AG09309 (cell line): Measurements from ENCODE around the gene METTL23.
"Not testable (repeated sequence)": the region's sequence is repeated elsewhere in the genome, so short reads cannot be mapped to it uniquely, and the experiment has no call there.

Source experiments
- DNase-seq: peaks from one replicate; pipeline ENCODE4 v3.0.0-alpha.2; 2010; ENCODE audit warnings: low read depth
- H3K4me3 ChIP-seq: 2 replicates; pipeline ENCODE4 v1.5.1; 2011; ENCODE audit warnings: mild to moderate bottlenecking, low read depth, low read length, moderate library complexity; ENCODE audit not compliant: control insufficient read depth
- CTCF ChIP-seq: IDR thresholded peaks from 2 replicates; pipeline ENCODE4 v1.5.1; 2011; ENCODE audit warnings: mild to moderate bottlenecking, low read depth, low read length, inconsistent platforms; ENCODE audit not compliant: insufficient read depth, control insufficient read depth; ENCODE audit errors: missing control alignments

The METTL23 gene

GRCh38 chr17:76702076-76702475, 24.6 kb upstream of the METTL23 start:
- DNase-seq = no peak
- no peak for TF ChIP-seq CTCF

GRCh38 chr17:76702941-76703637, 23.6 kb upstream of the METTL23 start:
- no peak for DNase-seq
- TF ChIP-seq CTCF = no peak
- no peak overlapping the region for H3K4me3 ChIP-seq

More at GRCh38 chr17:76702076-76702475, 24.6 kb upstream of the METTL23 start:
- H3K4me3 ChIP-seq = no peak overlapping the region

DNA sequence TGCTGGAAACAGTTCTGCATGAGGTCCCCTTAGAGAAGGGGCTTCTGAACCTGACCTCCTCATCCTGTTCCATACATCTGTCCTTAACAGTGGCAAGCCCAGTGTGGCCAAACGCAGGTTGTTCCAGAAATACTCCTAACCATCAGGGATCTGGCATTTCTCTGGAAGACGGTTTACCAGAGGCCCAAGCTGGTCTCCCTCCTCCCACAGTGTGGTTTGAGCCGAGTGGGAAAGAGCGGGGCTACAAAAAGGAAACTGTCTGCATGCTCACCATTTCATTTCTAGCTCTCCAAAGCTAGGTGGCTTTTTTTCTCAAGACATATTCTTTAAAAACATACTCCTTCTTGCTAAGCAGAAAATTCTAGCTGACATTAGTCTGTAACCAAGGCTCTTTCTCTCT, 21.8 kb upstream of the METTL23 start:
- H3K4me3 ChIP-seq = no peak overlapping the region
- no peak for DNase-seq
- no peak for TF ChIP-seq CTCF

DNA sequence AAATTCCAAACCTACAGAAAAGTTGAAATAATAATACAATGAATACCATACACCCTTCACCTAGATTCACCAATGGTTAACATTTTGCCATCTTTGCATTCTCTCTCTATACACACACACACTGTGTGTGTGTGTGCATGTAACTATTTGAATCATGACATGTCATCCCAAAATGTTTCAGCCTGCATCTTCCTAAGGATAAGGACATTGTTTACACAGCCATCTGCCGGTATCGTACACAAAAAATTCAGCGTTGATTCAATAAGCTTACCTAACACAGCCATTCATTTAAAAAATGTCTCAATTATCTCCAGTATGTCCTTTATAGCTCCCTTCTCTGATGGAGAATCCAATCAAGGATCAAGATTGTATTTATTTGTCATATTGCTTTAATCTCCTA, 19.8 kb upstream of the METTL23 start:
- DNase-seq = no peak
- no peak for TF ChIP-seq CTCF

GRCh38 chr17:76707985-76708807, 18.4 kb upstream of the METTL23 start:
- TF ChIP-seq CTCF = peak; percentile 11
- no peak overlapping the region for H3K4me3 ChIP-seq
- DNase-seq = no peak

More for the DNA sequence above, 19.8 kb upstream of the METTL23 start:
- H3K4me3 ChIP-seq = no peak overlapping the region

- TF ChIP-seq CTCF = no peak
- DNase-seq = peak; percentile 96
- peak overlapping the region; percentile 84 for H3K4me3 ChIP-seq
Measured at GRCh38 chr17:76709077-76709950, 17.3 kb upstream of the METTL23 start.

GRCh38 chr17:76709951-76710862, 16.4 kb upstream of the METTL23 start:
- peak overlapping the region; percentile 84 for H3K4me3 ChIP-seq
- not testable (repeated sequence) for DNase-seq
